Fibroblast of the conjunctiva (primary cell): ENCODE measurements around the gene DCDC2.
"Not testable (repeated sequence)": the region's sequence is repeated elsewhere in the genome, so short reads cannot be mapped to it uniquely, and the experiment has no call there.

Source experiments
- DNase-seq: peaks from one replicate; pipeline ENCODE4 v3.0.0-alpha.2; 2010; ENCODE audit warnings: low read depth

The DCDC2 gene

GRCh38 chr6:24357336-24358218 lies at the start of gene DCDC2:
DCDC2 (minus strand) TSS chr6:24358059; CDS start chr6:24357750, 309 bp downstream.
- no peak for DNase-seq

DNA sequence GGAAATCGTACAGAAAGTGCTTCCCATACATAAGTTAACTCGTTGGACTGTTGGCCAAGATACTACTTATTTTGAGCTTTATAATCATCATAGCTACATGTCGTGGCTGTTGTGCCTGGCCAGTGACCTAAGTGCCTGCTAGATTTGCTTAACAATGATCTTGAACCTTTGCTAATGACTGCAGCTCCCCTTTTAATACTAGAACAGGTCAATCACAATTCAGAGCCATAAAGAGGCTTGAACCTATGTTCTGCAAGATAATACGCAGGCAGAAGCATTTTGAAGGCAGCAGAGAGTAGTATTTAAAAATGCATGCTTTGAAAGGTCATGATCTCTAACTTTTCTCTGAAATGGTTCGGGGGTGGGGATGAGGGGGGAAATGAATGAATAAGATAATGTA lies 47.4 kb upstream of the DCDC2 start:
- no peak for DNase-seq

DNA sequence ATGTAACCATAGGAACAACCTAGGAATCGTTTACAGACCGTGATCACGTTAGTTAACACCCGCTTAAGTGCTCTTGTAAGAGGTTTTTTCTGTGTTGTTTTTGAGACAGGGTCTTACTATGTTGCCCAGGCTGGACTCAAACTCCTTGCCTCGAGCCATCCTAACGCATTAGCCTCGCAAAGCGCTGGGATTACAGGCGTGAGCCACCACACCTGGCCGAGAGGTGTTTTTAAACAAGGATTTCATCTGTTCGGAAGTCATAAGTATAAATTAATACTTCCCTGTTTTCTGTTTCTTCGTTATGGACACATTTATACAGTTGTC lies 45.6 kb upstream of the DCDC2 start:
- DNase-seq: peak; percentile 2

GRCh38 chr6:24402697-24403500 lies 45.0 kb upstream of the DCDC2 start, which contains the start of gene MRS2:
MRS2 (plus strand) TSS chr6:24402936; CDS start chr6:24403047, 111 bp downstream.
- peak; percentile 62 for DNase-seq

DNA sequence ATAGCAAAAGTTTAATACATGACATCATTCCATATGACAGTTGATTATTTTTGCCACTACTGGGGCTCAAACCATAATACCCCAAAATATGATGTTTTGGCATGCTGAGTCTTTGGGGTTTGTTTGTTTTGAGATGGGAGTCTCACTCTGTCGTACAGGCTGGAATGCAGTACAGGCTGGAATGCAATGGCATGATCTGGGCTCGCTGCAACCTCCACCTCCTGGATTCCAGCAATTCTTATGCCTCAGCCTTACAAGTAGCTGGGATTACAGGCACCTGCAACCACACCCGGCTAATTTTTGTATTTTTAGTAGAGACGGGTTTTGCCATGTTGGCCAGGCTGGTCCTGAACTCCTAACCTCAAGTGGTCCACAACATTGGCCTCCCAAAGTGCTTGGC lies 43.6 kb upstream of the DCDC2 start:
- DNase-seq: no peak

- not testable (repeated sequence) for DNase-seq
These were observed 42.5 kb upstream of the DCDC2 start for GRCh38 chr6:24400045-24401039.

DNA sequence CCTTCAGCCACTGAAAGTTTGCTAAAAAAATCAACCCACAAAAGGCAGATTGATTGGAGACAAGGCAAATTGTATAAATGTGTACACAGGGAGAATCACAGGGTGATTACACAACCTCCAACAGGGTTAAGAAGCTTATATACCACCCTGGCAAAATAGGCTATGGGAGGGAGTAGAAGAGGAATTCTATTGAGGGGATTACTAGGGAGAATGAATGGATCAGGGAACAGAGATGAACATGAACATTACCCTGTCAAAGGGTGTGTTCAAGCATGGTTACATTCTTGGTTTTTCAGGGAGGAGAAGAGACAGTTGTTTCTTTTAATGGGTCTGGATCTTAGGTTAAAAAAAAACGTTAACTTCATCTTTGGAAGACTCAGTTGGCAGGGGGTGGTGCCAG lies 39.8 kb upstream of the DCDC2 start:
- no peak for DNase-seq

GRCh38 chr6:24396824-24397223 lies 39.0 kb upstream of the DCDC2 start:
- DNase-seq: no peak

DNA sequence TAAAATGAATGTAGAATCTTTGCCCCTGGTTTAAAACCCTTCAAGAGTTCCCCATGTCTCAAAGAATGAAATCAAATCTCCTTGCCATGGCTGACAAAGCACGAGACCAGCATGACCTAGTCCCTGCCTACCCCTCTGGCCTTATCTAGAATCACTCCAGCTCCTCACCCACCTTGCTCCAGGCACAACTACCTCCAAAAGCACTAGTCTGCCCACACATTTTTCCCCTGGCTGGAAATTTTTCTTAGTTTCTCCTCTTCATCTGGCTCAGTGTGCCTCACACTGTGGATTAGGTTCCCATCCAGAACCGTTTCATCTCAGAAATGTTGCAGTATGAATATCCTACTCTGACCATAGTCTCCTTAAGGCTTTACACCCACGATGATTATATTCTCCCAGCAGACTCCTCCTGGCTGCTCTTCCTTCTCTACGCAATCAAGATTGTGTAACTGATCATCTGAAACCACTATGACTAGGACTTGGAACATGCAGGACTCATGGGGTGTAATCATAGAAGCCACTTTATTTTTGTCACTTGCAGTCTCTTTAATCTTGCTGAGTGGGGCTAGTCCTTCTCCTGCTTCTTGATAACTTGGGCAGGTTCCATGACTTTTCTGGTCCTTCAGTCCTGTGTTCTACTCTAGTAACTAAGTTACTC lies 37.0 kb upstream of the DCDC2 start:
- peak; percentile 34 for DNase-seq

GRCh38 chr6:24394061-24394779 lies 36.4 kb upstream of the DCDC2 start:
- DNase-seq: no peak

DNA sequence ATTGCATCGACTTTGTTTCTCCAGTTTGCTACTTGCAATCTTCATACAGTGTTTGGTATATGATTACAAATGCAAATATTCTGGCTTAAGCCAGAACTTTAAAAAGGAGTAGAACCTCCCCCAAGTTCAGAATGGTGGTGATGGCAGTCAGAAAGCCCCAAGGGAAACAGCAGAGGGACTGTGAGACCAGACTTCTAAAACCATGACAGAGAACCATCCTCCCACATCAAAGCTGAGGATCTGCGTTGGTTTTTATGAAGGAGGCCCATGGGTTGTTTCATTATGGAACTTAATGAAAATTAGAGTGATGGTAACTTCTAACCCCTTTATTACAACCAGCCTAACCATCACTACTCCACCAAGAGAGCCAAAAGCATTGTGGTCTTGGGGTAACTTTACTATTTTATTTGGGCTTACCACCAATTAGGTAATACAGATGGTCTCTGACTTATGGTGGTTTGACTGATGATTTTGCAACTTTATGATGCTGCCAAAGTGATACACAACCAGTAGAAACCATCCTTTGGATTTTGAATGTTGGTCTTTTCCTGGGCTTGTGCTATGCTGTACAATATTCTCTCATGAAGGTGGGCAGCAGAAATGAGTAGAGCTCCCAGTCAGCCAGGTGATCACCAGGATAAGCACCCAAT lies 34.0 kb upstream of the DCDC2 start:
- no peak for DNase-seq

DNA sequence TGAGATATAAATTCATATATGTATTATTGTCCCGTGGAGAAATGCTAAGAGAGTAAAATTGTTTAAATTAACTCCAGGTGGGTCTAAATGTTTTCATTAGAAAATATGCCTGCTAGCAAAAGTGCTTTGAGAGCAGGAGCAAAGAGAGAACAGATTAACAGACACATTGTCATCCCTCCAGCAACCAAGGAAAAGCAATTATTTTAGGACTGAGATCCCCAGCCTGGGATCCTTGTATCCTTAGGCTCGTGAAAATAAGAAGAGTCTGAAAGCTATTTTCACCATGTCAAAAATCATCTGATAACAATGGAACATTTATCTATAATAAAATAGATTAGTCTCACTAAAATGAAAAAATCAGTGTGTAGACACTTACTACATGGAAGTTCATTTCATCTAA lies 33.3 kb upstream of the DCDC2 start:
- DNase-seq: no peak

GRCh38 chr6:24387818-24388217 lies 30.0 kb upstream of the DCDC2 start:
- no peak for DNase-seq

DNA sequence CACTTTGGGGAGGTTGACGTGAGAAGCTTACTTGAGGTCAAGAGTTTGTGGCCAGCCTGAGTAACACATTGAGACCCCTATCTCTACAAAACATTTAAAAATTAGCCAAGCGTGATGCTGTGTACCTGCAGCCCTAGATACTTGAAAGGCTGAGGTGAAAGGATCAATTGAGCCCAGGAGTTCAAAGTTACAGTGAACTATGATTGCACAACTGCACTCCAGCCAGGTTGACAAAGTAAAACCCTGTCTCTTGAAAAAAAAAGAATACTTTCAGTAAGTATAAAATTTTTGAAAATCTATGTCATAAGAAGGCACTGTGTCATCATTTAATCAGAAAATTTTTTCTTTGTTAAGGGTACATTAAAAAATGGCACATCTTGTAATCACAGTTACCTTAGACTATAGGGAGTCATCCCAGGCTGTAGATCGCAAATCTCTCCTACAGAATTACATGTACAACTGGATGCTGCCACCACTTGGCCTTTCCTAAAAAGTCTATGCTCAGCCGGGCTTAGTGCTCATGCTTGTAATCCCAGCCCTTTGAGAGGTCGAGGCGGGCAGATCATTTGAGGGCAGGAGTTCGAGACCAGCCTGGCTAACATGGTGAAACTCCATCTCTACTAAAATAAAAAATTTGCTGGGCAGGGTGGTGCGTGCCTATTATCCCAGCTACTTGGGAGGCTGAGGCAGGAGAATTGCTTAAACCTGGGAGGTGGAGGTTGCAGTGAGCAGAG lies 27.8 kb upstream of the DCDC2 start:
- no peak for DNase-seq

DNA sequence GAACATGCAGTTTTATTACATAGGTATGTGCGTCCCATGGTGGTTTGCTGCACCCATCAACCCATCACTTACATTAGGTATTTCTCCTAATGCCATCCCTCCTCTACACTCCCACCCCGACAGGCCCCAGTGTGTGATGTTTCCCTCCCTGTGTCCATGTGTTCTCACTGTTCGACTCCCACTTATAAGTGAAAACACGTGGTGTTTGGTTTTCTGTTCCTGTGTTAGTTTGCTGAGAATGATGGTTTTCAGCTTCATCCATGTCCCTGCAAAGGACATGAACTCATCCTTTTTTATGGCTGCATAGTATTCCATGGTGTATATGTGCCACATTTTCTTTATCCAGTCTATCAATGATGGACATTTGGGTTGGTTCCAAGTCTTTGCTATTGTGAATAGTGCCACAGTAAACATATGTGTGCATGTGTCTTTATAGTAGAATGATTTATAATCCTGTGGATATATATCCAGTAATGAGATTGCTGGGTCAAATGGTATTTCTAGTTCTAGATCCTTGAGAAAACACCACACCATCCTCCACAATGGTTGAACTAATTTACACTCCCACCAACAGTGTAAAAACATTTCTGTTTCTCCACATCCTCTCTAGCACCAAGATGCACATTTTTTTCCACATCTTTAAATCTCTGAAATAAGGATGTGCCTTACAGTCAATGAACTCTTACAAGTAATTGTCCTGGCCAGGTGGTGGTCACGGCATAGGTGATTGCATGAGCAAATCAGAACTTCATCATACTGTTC lies 26.7 kb upstream of the DCDC2 start:
- DNase-seq: not testable (repeated sequence)

DNA sequence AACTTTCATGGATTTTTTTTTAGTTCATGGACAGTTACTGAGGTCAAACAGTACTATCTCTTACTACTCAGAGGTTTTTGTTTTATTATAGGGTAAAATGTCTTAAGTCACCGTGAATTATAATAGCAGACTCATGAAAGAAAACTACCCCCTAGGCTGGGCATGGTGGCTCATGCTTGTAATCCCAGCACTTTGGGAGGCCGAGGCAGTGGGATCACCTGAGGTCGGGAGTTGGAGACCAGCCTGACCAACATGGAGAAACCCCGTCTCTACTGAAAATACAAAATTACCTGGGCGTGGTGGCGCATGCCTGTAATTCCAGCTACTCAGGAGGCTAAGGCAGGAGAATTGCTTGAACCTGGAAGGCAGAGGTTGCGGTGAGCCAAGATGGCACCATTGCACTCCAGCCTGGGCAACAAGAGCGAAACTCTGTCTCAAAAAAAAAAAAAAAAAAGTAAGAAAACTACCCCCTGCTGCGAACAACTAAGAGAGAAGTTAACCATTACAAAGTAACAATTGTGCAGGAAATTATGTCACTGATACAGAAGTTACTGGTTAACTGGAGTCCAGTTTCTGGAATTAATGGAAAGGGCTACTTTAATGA lies 25.1 kb upstream of the DCDC2 start:
- not testable (repeated sequence) for DNase-seq

DNA sequence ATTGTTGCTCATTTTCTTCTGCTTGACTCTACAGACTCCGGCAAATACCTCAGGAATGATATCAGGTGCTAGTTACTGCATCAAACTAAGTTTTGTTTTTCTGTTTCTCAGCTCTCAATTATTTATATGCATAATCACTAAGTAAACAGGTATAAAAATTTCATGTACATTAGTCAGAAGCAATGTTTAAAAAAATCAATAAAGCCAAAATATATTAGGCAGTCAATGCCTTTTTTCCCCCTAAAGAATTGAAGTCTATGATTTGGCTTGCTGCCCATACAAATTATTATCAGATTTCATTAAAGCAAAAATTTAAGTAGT lies 24.3 kb upstream of the DCDC2 start:
- DNase-seq: no peak

DNA sequence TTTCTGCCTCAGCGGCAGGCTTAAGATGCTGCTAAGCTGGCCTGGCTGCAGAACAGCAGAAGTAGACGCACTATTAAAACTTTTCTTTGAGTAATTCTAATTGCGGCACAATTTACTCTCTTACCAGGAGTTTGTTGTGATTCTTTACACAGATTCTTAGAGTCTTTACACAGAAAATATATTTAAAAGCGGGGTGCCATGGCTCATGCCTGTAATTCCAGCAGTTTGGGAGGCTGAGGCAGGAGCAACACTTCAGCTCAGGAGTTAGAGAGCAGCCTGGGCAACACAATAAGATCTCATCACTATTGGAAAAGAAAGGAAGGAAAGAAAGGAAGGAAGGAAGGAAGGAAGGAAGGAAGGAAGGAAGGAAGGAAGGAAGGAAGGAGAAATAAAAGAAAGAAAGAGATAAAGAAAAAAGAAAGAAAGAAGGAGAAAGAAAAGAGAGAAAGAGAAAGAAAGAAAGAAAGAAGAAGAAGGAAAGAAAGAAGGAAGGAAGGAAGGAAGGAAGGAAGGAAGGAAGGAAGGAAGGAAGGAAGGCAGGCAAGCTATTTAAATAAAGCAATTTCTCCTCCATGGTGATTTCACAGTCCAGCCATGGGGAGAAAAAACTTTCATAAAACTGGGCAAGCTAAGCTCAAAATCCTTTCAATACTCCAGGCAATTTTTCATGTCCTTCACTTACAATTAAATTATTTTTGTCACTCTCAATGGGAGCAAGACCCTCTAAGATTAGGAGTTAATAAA lies 23.8 kb upstream of the DCDC2 start:
- DNase-seq: no peak
